ENCODE results near the gene PGPEP1.

The PGPEP1 gene

GRCh38 chr19:18418029-18418482 lies 77.7 kb downstream of the PGPEP1 start:
- DNase-seq (ENCODE audit: low read depth, low spot score) = peak; percentile 35

DNA sequence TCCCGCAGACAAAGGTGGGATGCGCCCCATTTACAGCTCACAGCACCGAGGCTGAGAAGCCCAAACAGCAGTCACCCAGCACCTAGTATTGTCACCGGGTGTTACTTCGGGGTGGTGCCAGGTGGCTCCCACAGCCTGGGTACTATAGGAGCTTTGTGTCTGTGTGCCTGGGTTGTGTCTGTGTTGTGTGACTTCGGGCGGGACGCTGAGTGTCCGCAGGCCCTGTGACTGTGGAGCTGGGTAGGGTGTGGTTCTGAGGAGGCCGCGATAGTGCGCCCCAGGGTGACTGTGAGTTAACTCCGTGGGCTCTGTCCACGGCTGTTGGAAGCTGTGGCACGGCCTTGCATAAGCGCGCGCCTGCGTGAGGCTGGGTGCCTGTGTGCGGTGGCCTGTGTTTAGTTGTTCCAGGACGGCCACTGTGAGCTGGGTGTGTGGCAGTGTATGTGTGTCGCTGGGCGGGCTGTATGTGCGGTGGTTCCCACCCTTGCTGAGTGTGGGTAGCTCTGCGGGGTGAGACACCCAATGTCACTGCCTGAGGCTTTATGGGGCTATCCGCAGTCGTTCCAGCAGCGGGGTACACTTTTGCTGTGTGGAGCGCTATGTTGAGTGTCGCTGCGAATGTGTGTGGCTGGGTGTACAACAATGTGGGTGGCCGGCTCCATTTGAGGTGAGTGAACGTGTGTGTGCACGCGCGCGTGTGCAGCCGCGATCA lies 78.2 kb downstream of the PGPEP1 start:
- DNase-seq (ENCODE audit: low read depth, low spot score) = no peak

DNA sequence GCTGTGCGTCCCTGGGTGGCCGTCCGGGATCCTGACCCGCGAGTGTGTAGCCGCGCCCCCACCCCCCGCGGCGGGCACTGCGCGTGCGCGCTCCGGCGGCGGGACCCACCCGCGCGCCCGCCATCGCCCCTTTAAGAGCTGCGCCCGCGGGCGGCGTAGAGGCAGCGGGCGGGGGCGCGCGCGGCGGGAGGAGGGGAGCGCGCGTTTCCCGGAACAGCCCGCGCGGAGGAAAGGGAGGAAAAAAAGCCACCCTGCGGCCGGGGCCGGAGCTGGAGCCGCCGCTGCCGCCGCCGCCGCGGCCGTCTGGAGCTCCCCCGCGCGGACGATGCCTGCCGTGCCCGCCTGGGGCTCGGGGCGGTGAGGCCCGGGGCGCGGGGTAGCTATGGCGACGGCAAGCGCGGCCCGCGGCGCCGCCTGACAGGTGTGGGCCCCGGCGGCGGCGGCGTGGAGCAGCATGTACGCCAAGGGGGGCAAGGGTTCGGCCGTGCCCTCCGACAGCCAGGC lies 78.8 kb downstream of the PGPEP1 start, which contains the start of gene SSBP4:
TSS of gene SSBP4 (plus strand) at position 204 of the 504 bp plus-strand sequence. CDS start at position 455, 251 bp downstream.
- peak; percentile 94 for DNase-seq (ENCODE audit: low read depth, low spot score)

Measured in astrocyte of the hippocampus (primary cell).